NCI-H2196 treated with DMSO at 0.1 percent for 48 hours (cell line): ENCODE results near the gene C14orf132.
A peak's percentile ranks its signal among the peaks of the same experiment; 100 is the strongest.

Experiments
- DNase-seq: peaks from one replicate; lab custom pipeline; 2025; ENCODE audit not compliant: unreplicated experiment; lab: John Stamatoyannopoulos, UW

C14orf132 gene

GRCh38 chr14:96096639-96097610 lies 57.8 kb downstream of the C14orf132 start:
- no peak for DNase-seq

- no peak for DNase-seq
Measured at GRCh38 chr14:96097752-96098151, 58.6 kb downstream of the C14orf132 start.

- DNase-seq = peak; percentile 43
Measured at GRCh38 chr14:96098309-96098998, 59.3 kb downstream of the C14orf132 start.

GRCh38 chr14:96098999-96099335 lies 59.8 kb downstream of the C14orf132 start:
- no peak for DNase-seq

GRCh38 chr14:96100161-96101064 lies 61.3 kb downstream of the C14orf132 start:
- no peak for DNase-seq

- no peak for DNase-seq
Measured at GRCh38 chr14:96102081-96102856, 63.1 kb downstream of the C14orf132 start.

GRCh38 chr14:96103075-96103474 lies 63.9 kb downstream of the C14orf132 start:
- no peak for DNase-seq

- no peak for DNase-seq
Measured at GRCh38 chr14:96103560-96104460, 64.6 kb downstream of the C14orf132 start.

- DNase-seq = no peak
Measured at GRCh38 chr14:96104469-96105057, 65.4 kb downstream of the C14orf132 start.

GRCh38 chr14:96105089-96105925 lies 66.1 kb downstream of the C14orf132 start:
- no peak for DNase-seq

- no peak for DNase-seq
Measured at GRCh38 chr14:96105926-96106441, 66.8 kb downstream of the C14orf132 start.

GRCh38 chr14:96106891-96107290 lies 67.7 kb downstream of the C14orf132 start:
- no peak for DNase-seq

GRCh38 chr14:96108061-96108795 lies 69.1 kb downstream of the C14orf132 start:
- DNase-seq = no peak

GRCh38 chr14:96108911-96109310 lies 69.7 kb downstream of the C14orf132 start:
- DNase-seq = no peak

- DNase-seq = no peak
Measured at GRCh38 chr14:96109596-96110355, 70.6 kb downstream of the C14orf132 start.

- no peak for DNase-seq
Measured at GRCh38 chr14:96112032-96112431, 72.9 kb downstream of the C14orf132 start.
